Stimulated activated CD8-positive, alpha-beta memory T cell treated with anti-CD3 and anti-CD28 coated beads, Interleukin-12 subunit alpha, Interleukin-12 subunit beta, amount 100 ng/mL, for 1 hour (primary cell): ENCODE results near the gene DTHD1.

Source experiments
- DNase-seq: peaks from one replicate; pipeline ENCODE4 v3.0.0-alpha.2; 2020; ENCODE audit warnings: low read depth

The DTHD1 gene

DNA sequence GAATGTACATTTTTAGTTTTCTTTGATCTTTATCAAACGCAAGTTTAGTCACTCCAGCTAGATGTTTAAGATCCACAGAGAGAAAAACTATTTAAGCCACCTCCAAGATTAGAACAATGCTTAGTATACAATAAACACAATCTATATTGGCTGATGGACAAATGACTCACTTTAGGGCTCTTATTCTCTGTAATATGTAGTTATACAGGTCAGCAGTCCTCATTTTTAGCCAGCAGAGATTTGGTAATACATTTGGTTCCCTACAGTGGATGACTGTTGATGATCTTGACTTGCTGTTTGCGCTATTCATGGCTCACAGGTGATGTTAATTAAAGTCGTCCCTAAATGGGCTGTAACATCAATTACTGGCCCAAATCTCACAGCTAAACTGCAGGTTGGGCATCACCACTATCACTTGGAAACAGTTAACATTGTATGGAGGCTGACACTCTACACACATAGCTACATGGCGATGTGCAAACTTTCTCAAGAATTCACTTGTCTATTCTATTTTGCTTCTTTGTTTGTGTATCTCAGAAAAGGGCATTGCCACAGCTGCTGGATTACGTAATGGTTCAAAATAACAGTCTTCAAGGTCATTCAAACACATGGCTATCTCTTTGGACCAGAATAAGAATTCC lies 11.8 kb upstream of the DTHD1 start:
- no peak for DNase-seq

- no peak for DNase-seq
Measured at GRCh38 chr4:36273276-36273675, 8.1 kb upstream of the DTHD1 start.

DNA sequence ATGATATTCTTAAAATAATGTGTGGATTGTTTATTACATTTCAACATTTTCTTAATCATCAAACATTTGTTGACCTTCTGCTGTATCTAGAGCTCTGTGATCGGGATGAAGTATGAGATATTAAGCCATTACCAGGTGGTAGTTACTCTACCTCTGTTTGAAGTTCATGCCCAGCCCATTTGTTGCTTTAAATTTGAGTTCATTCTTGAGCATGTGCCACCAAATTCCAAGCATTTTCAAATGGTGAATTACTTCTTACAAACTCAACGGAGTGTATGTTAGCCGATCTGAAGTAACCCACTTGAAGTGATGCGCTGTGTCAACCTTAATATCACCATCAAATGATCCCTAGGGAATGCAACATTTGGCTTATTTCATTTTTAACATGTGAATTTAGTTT lies 7.3 kb upstream of the DTHD1 start:
- no peak for DNase-seq

- DNase-seq: no peak
Measured at GRCh38 chr4:36277533-36277932, 3.9 kb upstream of the DTHD1 start.

GRCh38 chr4:36278789-36279188 lies 2.6 kb upstream of the DTHD1 start:
- no peak for DNase-seq

- DNase-seq: no peak
Measured at GRCh38 chr4:36280555-36280954, 861 bp upstream of the DTHD1 start.

DNA sequence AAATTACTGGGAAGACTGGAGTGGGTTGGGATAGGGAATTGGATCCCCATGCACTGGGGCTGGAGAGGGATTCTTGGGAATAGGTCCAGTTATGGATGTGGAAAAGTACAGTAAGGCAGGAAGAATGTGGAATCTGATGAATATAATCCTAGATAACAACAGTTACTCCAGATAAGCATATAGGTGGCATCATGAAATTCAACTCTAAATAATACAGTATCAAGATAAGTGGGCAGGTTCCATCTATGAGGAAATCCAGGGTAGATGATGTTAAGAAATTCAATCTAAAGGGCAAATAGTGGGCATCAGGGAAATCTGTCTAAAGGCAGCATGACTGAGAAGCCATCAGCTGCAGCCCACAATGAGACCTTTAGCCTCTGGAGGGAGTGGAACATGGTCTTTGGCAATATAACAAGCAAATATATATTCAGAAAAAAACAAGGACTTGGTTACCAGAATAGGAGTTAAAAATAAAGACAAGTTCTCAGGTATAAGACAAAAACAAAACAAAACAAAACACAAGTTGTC lies 1.2 kb downstream of the DTHD1 start:
- DNase-seq: no peak

DNA sequence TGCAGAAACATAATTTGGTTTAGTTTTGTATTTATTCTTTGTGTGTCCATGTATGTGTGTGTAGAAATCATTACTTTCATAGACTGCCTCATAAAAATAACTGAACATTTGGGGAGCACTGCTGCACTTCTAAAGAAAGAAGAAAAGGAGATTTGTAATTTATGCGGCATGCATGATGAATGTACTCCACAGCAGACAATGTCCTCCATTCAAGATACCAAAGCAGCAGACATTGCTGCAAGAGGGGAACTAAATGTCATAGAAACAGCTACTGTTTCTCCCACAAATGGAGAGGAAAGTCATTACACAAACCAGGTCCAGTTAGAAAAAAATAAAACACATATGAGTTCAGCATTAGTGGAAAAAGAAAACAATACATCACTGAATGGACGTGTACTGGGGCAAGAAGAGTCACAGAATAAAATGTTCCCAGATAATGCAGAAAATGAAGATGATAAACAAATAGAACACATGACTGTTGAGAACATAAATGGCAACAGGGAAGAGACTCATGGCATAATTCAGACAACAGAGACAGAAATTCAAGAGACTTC lies 2.6 kb downstream of the DTHD1 start:
- no peak for DNase-seq

- DNase-seq: no peak
Measured at GRCh38 chr4:36285784-36286480, 4.5 kb downstream of the DTHD1 start.

DNA sequence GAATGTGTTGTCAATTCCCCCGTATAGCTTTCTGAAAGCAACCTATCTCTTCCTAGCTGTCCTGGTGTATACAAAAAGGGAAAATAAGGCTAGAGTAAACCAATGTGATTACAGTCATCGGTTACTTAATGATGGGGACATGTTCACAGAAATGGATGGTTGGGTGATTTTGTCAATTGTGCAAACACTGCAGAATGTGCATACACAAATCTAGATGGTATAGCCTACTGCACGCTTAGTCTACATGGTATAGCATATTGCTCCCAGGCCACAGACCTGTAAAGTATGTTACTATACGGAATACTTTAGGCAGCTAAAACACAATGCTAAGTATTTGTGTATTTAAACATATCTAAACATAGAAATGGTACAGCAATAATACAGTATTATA lies 5.1 kb downstream of the DTHD1 start:
- no peak for DNase-seq

- no peak for DNase-seq
Measured at GRCh38 chr4:36288731-36289426, 7.5 kb downstream of the DTHD1 start.

- no peak for DNase-seq
Measured at GRCh38 chr4:36290641-36291040, 9.2 kb downstream of the DTHD1 start.

GRCh38 chr4:36292556-36293188 lies 11.3 kb downstream of the DTHD1 start:
- no peak for DNase-seq

GRCh38 chr4:36301127-36301526 lies 19.7 kb downstream of the DTHD1 start:
- no peak for DNase-seq

- DNase-seq: no peak
Measured at GRCh38 chr4:36303426-36304137, 22.2 kb downstream of the DTHD1 start.

GRCh38 chr4:36304138-36304681 lies 22.8 kb downstream of the DTHD1 start:
- no peak for DNase-seq

GRCh38 chr4:36308150-36308549 lies 26.7 kb downstream of the DTHD1 start:
- no peak for DNase-seq

GRCh38 chr4:36310216-36310615 lies 28.8 kb downstream of the DTHD1 start:
- DNase-seq: no peak

GRCh38 chr4:36310793-36311192 lies 29.4 kb downstream of the DTHD1 start:
- no peak for DNase-seq

DNA sequence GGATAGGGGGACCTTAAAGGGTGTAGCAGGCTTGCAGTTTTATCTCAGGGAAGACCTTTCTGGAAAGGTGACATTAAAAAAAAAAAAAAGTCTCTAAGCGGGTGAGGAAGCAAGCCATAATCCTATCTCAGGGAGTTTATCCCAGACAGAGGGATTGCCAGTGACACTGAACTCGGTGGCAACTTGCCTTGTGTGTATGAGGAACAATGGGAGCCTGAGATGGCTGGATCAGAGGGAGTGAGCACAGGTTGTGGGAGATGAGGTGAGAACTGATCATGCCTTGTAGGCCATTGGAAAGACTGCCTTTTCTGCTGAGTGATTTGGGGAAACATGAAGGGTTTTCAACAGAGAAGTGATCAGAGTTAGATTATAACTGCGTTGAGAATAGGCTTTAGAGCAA lies 31.1 kb downstream of the DTHD1 start:
- no peak for DNase-seq

- DNase-seq: no peak
Measured at GRCh38 chr4:36313301-36313700, 31.9 kb downstream of the DTHD1 start.
